SK-N-MC (cell line): ENCODE measurements around the gene IGF2R.

Source experiments
- EZH2 ChIP-seq: fragments of 200-600 bp; sonication (generic); IDR thresholded peaks from one replicate; pipeline ENCODE4 v1.6.1; 2017; ENCODE audit warnings: antibody characterized with exemption
- POLR2AphosphoS5 ChIP-seq: IDR thresholded peaks from 2 replicates; pipeline ENCODE4 v1.6.1; 2012; ENCODE audit warnings: mild to moderate bottlenecking, low read depth, low read length, borderline replicate concordance

GRCh38 chr6:160121558-160121957, 152.7 kb downstream of the IGF2R start, which contains the start of gene SLC22A1:
- no peak for TF ChIP-seq POLR2AphosphoS5
- TF ChIP-seq EZH2, result no peak
